HCT116 (cell line): ENCODE data around the gene NALCN. TPM values are rescaled to one million over a fixed set of nuclear protein-coding genes. Genes with fewer than 3 reads are reported as not detected.
A peak's percentile ranks its signal among the peaks of the same experiment; 100 is the strongest.

Experiments
- ATAC-seq: fragments of 200-7000 bp; cut with Tn5 transposase; 2 replicates; pipeline ENCODE4 v1.9.1; 2020; ENCODE audit warnings: mild to moderate bottlenecking, moderate library complexity
- BruUV-seq: library from RNA; stranded (reverse); fragments of 400-500 nt; replicated peaks from 2 replicates; lab custom pipeline; 2021; lab: Mats Ljungman, UMichigan
- CTCF ChIA-PET: fragments of 300-600 bp; sonication (Branson Sonifier 250); formaldehyde crosslinking; loops from one replicate; lab custom pipeline; 2021; ENCODE audit warnings: antibody characterized with exemption; lab: Charles Lee
- POLR2A ChIA-PET: fragments of 300-600, 350-600 bp; sonication (Branson Sonifier 250); formaldehyde crosslinking; loops from one replicate; lab custom pipeline; 2021; ENCODE audit warnings: antibody characterized with exemption; lab: Charles Lee
- RAD21 ChIA-PET, 2 experiments: fragments of 300-600 bp; sonication (Branson Sonifier 250); formaldehyde crosslinking; loops; one replicate each; lab custom pipeline; 2023; ENCODE audit warnings: low total read pairs in 2 of 2; ENCODE audit not compliant: uncharacterized antibody in 2 of 2, unreplicated experiment in 2 of 2, low non-redundant PET in 1 of 2; lab: Charles Lee
- DNase-seq: peaks from one replicate; pipeline ENCODE4 v3.0.0-alpha.2; 2010; ENCODE audit warnings: low read depth, low spot score
- H2AFZ ChIP-seq: fragments of 200-600 bp; shearing (Covaris generic), sonication (generic); 2 replicates; pipeline ENCODE4 v1.6.1; 2017; ENCODE audit warnings: low read depth, mixed run types, mixed read lengths, antibody characterized with exemption, low read length; ENCODE audit not compliant: poor library complexity, severe bottlenecking
- H3K27ac ChIP-seq: 2 replicates; pipeline ENCODE4 v1.5.1; 2012; ENCODE audit warnings: low read depth, low read length
- H3K27me3 ChIP-seq: fragments of 200-600 bp; sonication (generic); 2 replicates; pipeline ENCODE4 v1.6.1; 2016; ENCODE audit warnings: mixed run types, low read length, mixed read lengths; ENCODE audit not compliant: insufficient read depth
- H3K36me3 ChIP-seq, 2 experiments: fragments of 200-500 bp in 1 of 2; fragments of 200-600 bp in 1 of 2; sonication (Bioruptor generic) in 1 of 2; sonication (generic) in 1 of 2; 2 replicates each; pipeline versions ENCODE4 v1.5.1 to v1.6.1; 2014 to 2016; ENCODE audit warnings: low read length in 2 of 2, inconsistent platforms in 1 of 2, mixed read lengths in 1 of 2, mixed run types in 1 of 2; ENCODE audit not compliant: insufficient read depth in 2 of 2, control insufficient read depth in 1 of 2
- H3K4me1 ChIP-seq, 2 experiments: fragments of 200-600 bp in 1 of 2; sonication (generic) in 1 of 2; 2 replicates each; pipeline versions ENCODE4 v1.5.1 to v1.6.1; 2012 to 2017; ENCODE audit warnings: low read length in 2 of 2, inconsistent platforms in 1 of 2, mild to moderate bottlenecking in 1 of 2, mixed read lengths in 1 of 2, mixed run types in 1 of 2, moderate library complexity in 1 of 2; ENCODE audit not compliant: insufficient read depth in 2 of 2, control insufficient read depth in 1 of 2
- H3K4me2 ChIP-seq: fragments of 200-600 bp; sonication (generic); 2 replicates; pipeline ENCODE4 v1.6.1; 2017; ENCODE audit warnings: mixed run types, low read length, mixed read lengths
- H3K4me3 ChIP-seq, 2 experiments: fragments of 200-600 bp in 1 of 2; sonication (generic) in 1 of 2; replicated peaks in 1 of 2; 2 replicates each; pipeline ENCODE4 v1.5.1; 2011 to 2016; ENCODE audit warnings: low read length in 2 of 2, control low read depth in 1 of 2, low read depth in 1 of 2, mild to moderate bottlenecking in 1 of 2, mixed read lengths in 1 of 2, mixed run types in 1 of 2
- H3K79me2 ChIP-seq: fragments of 200-600 bp; sonication (generic); 2 replicates; pipeline ENCODE4 v1.6.1; 2017; ENCODE audit warnings: mild to moderate bottlenecking, mixed run types, low read length, moderate library complexity, mixed read lengths; ENCODE audit not compliant: insufficient read depth
- H3K9ac ChIP-seq: fragments of 200-600 bp; sonication (generic); 2 replicates; pipeline ENCODE4 v1.6.1; 2016; ENCODE audit warnings: low read length, mixed read lengths
- H3K9me2 ChIP-seq: fragments of 200-600 bp; sonication (generic), shearing (Covaris generic); 2 replicates; pipeline ENCODE4 v1.6.1; 2017; ENCODE audit warnings: mixed run types, mild to moderate bottlenecking, moderate library complexity; ENCODE audit not compliant: insufficient read depth
- H3K9me3 ChIP-seq, 2 experiments: fragments of 200-500 bp in 1 of 2; fragments of 200-600 bp in 1 of 2; sonication (Bioruptor generic) in 1 of 2; sonication (generic) in 1 of 2; 2 replicates each; pipeline ENCODE4 v1.6.1; 2014 to 2017; ENCODE audit warnings: low read length in 2 of 2, mixed read lengths in 2 of 2, inconsistent platforms in 1 of 2, low read depth in 1 of 2, mild to moderate bottlenecking in 1 of 2, mixed run types in 1 of 2, moderate library complexity in 1 of 2; ENCODE audit not compliant: control insufficient read depth in 1 of 2, insufficient read depth in 1 of 2
- H4K20me1 ChIP-seq: fragments of 200-600 bp; sonication (generic), shearing (Covaris generic); 2 replicates; pipeline ENCODE4 v1.6.1; 2017; ENCODE audit warnings: mixed run types, mild to moderate bottlenecking, moderate library complexity; ENCODE audit not compliant: insufficient read depth
- CBX3 ChIP-seq: IDR thresholded peaks from 2 replicates; pipeline ENCODE4 v1.6.1; 2012; ENCODE audit warnings: low read depth
- JUND ChIP-seq: IDR thresholded peaks from 2 replicates; pipeline ENCODE4 v1.6.1; 2012
- MAX ChIP-seq: IDR thresholded peaks from 2 replicates; pipeline ENCODE4 v1.6.1; 2012
- POLR2A ChIP-seq: IDR thresholded peaks from 2 replicates; pipeline ENCODE4 v1.7.0; 2011; ENCODE audit warnings: borderline replicate concordance; ENCODE audit not compliant: insufficient read depth, insufficient read length; ENCODE audit errors: extremely low read depth
- POLR2AphosphoS5 ChIP-seq: IDR thresholded peaks from 2 replicates; pipeline ENCODE4 v1.6.1; 2011; ENCODE audit warnings: mild to moderate bottlenecking, low read depth, low read length, moderate library complexity
- SIN3A ChIP-seq: IDR thresholded peaks from 2 replicates; pipeline ENCODE4 v1.6.1; 2012; ENCODE audit warnings: low read depth
- SP1 ChIP-seq: IDR thresholded peaks from 2 replicates; pipeline ENCODE4 v1.6.1; 2012; ENCODE audit warnings: low read depth
- TCF7L2 ChIP-seq: IDR thresholded peaks from 2 replicates; pipeline ENCODE4 v1.7.0; 2011; ENCODE audit warnings: borderline replicate concordance, inconsistent platforms; ENCODE audit not compliant: insufficient read depth, insufficient read length; ENCODE audit errors: extremely low read depth
- ZNF274 ChIP-seq: fragments of 200-500 bp; sonication (Bioruptor generic); IDR thresholded peaks from 2 replicates; pipeline ENCODE4 v1.6.1; 2014; ENCODE audit warnings: mild to moderate bottlenecking, low read depth, low read length, inconsistent platforms
- intact Hi-C: fragments of 100-400 bp; cut with micrococcal nuclease; formaldehyde crosslinking; loops from 2 replicates; pipeline ENCODE4 v1.10.0; 2022
- total RNA-seq: library from RNA; stranded (reverse); gene quantifications from one replicate; pipeline ENCODE4 v1.2.1, GENCODE V29; 2021; ENCODE audit not compliant: unreplicated experiment

The NALCN gene
- total RNA-seq, 1 experiment from 2014 or later, result not detected

- no peak for TF ChIP-seq SP1
- no peak for TF ChIP-seq POLR2AphosphoS5
- TF ChIP-seq MAX, result no peak
- no peak for TF ChIP-seq POLR2A
- no peak for TF ChIP-seq JUND
- TF ChIP-seq SIN3A, result no peak
- TF ChIP-seq CBX3, result no peak
- TF ChIP-seq ZNF274, result no peak
- TF ChIP-seq TCF7L2, result no peak
- H2AFZ ChIP-seq, result no peak overlapping the region
- ChIA-PET POLR2A (no interaction called here), CTCF (no interaction called here), RAD21 (no interaction called here)
- no peak overlapping the region for H3K4me2 ChIP-seq
- H3K27me3 ChIP-seq, result no peaks in the 10 kb centered on the region; the same call in 1 of the 2 replicates
- H3K36me3 ChIP-seq, result no peaks in the 10 kb centered on the region
- no TSS peak for BruUV-seq
- ATAC-seq (peak; percentile 30; the same call in 1 of the 2 replicates), DNase-seq (no peak)
- no peak overlapping the region for H3K9ac ChIP-seq
- H3K4me1 ChIP-seq, result no peaks in the 10 kb centered on the region
- no peaks in the 10 kb centered on the region for H3K9me3 ChIP-seq
- no peaks in the 10 kb centered on the region for H3K79me2 ChIP-seq
- intact Hi-C loops, result no loop called here
- no peaks in the 10 kb centered on the region for H4K20me1 ChIP-seq
- H3K27ac ChIP-seq, result no peak overlapping the region
- no peaks in the 10 kb centered on the region for H3K9me2 ChIP-seq
- H3K4me3 ChIP-seq, result no peak overlapping the region
Observed at GRCh38 chr13:101007245-101007644, 409.1 kb downstream of the NALCN start.

Other genes starting within 250 kb of the NALCN start
- 0.66 TPM for gene ITGBL1, start 36.2 kb upstream of the NALCN start, total RNA-seq